ENCODE results near the gene SPNS3. TPM values are rescaled to one million over a fixed set of nuclear protein-coding genes. Genes with fewer than 3 reads are reported as not detected.

The SPNS3 gene
- polyA plus RNA-seq, 1 donor from 2014 or later = not detected

- H3K9ac ChIP-seq (ENCODE audit: low read length) = no peak overlapping the region
- no peaks in the 10 kb centered on the region for H3K9me2 ChIP-seq (ENCODE audit: insufficient read depth, low read length)
- no peaks in the 10 kb centered on the region for H3K27me3 ChIP-seq (ENCODE audit: insufficient read depth, low read depth, low read length)
- H3F3A ChIP-seq (ENCODE audit: insufficient read depth, low read length, poor library complexity, severe bottlenecking) = no peaks in the 10 kb centered on the region
- TF ChIP-seq RAD21 (conservative IDR thresholded peaks at IDR 0.05) (no peak), EP300 (conservative IDR thresholded peaks at IDR 0.05; ENCODE audit: poor library complexity, severe bottlenecking) (no peak), REST (IDR thresholded peaks at IDR 0.05; ENCODE audit: borderline replicate concordance) (no peak), TAF1 (IDR thresholded peaks at IDR 0.05; ENCODE audit: low read depth) (no peak), MXI1 (conservative IDR thresholded peaks at IDR 0.05; ENCODE audit: poor library complexity, severe bottlenecking) (no peak), SMC3 (conservative IDR thresholded peaks at IDR 0.05; ENCODE audit: poor library complexity) (no peak), EZH2 (IDR thresholded peaks at IDR 0.05; ENCODE audit: borderline replicate concordance, insufficient read depth, low read length, poor library complexity, severe bottlenecking) (no peak), CTCF (IDR thresholded peaks at IDR 0.05; ENCODE audit: poor library complexity, severe bottlenecking) (no peak), POLR2AphosphoS5 (IDR thresholded peaks at IDR 0.05) (no peak)
- H3K27ac ChIP-seq (ENCODE audit: low read length) = no peak overlapping the region
- no peaks in the 10 kb centered on the region for H3K79me2 ChIP-seq (replicated peaks; ENCODE audit: insufficient read depth, low read length)
- H2AFZ ChIP-seq (ENCODE audit: low read depth, low read length) = no peak overlapping the region
- no peak overlapping the region for H3K4me3 ChIP-seq (ENCODE audit: low read length)
- no peak overlapping the region for H3K4me2 ChIP-seq (ENCODE audit: low read length)
- H4K20me1 ChIP-seq (ENCODE audit: insufficient read depth) = no peaks in the 10 kb centered on the region
- H3K36me3 ChIP-seq (ENCODE audit: insufficient read depth, low read length) = no peaks in the 10 kb centered on the region
- no peaks in the 10 kb centered on the region for H3K9me3 ChIP-seq (ENCODE audit: low read length)
Measured at GRCh38 chr17:4511199-4511932, 77.6 kb downstream of the SPNS3 start.

GRCh38 chr17:4512156-4513112 is 78.7 kb downstream of the SPNS3 start:
- H3K79me2 ChIP-seq (replicated peaks; ENCODE audit: insufficient read depth, low read length) = no peaks in the 10 kb centered on the region
- no peak overlapping the region for H3K4me2 ChIP-seq (ENCODE audit: low read length)
- no peaks in the 10 kb centered on the region for H3K9me3 ChIP-seq (ENCODE audit: low read length)
- H3K36me3 ChIP-seq (ENCODE audit: insufficient read depth, low read length) = no peaks in the 10 kb centered on the region
- no peak for TF ChIP-seq POLR2AphosphoS5 (IDR thresholded peaks at IDR 0.05)
- TF ChIP-seq EZH2 (IDR thresholded peaks at IDR 0.05; ENCODE audit: borderline replicate concordance, insufficient read depth, low read length, poor library complexity, severe bottlenecking) = no peak
- no peak for TF ChIP-seq MXI1 (conservative IDR thresholded peaks at IDR 0.05; ENCODE audit: poor library complexity, severe bottlenecking)
- no peak for TF ChIP-seq CTCF (IDR thresholded peaks at IDR 0.05; ENCODE audit: poor library complexity, severe bottlenecking)
- TF ChIP-seq REST (IDR thresholded peaks at IDR 0.05; ENCODE audit: borderline replicate concordance) = no peak
- H4K20me1 ChIP-seq (ENCODE audit: insufficient read depth) = no peaks in the 10 kb centered on the region
- no peak overlapping the region for H3K27ac ChIP-seq (ENCODE audit: low read length)
- H3K9ac ChIP-seq (ENCODE audit: low read length) = no peak overlapping the region
- no peaks in the 10 kb centered on the region for H3F3A ChIP-seq (ENCODE audit: insufficient read depth, low read length, poor library complexity, severe bottlenecking)
- H3K27me3 ChIP-seq (ENCODE audit: insufficient read depth, low read depth, low read length) = no peaks in the 10 kb centered on the region
- H3K9me2 ChIP-seq (ENCODE audit: insufficient read depth, low read length) = no peaks in the 10 kb centered on the region
- H2AFZ ChIP-seq (ENCODE audit: low read depth, low read length) = no peak overlapping the region
- no peak overlapping the region for H3K4me3 ChIP-seq (ENCODE audit: low read length)
